HepG2 (cell line): ENCODE measurements around the gene CCL4L2. TPM values are rescaled to one million over a fixed set of nuclear protein-coding genes. Genes with fewer than 3 reads are reported as not detected.

Source experiments
- BORCS8-MEF2B ChIP-seq: sonication (generic); formaldehyde crosslinking; IDR thresholded peaks from 2 replicates; pipeline ENCODE4 v1.8.0; 2022; ENCODE audit warnings: mild to moderate bottlenecking, missing genetic modification reagents
- GPN1 ChIP-seq: sonication (generic); formaldehyde crosslinking; IDR thresholded peaks from 2 replicates; pipeline ENCODE4 v1.5.1; 2020; ENCODE audit warnings: missing genetic modification reagents, borderline replicate concordance
- NFE2 ChIP-seq: sonication (generic); formaldehyde crosslinking; IDR thresholded peaks from 2 replicates; pipeline ENCODE4 v1.4.0; 2020; ENCODE audit warnings: missing genetic modification reagents
- SETDB1 ChIP-seq: sonication (generic); formaldehyde crosslinking; IDR thresholded peaks from 2 replicates; pipeline ENCODE4 v1.5.1; 2020; ENCODE audit warnings: missing genetic modification reagents, mild to moderate bottlenecking, borderline replicate concordance
- ZNF101 ChIP-seq: sonication (generic); formaldehyde crosslinking; IDR thresholded peaks from 2 replicates; pipeline ENCODE4 v1.4.0; 2020; ENCODE audit warnings: mild to moderate bottlenecking, low read depth, missing genetic modification reagents, borderline replicate concordance
- polyA plus RNA-seq, 8 experiments: library from polyadenylated mRNA; depleted of rRNA in 3 of 8; stranded (reverse) in 7 of 8; unstranded in 1 of 8; fragments of >200 nt; fragmentation: Illumina TruSeq in 4 of 8; extraction: Trizol in 4 of 8; gene quantifications; 2 replicates each; pipeline versions ENCODE4 v1.2.1 to v1.2.3, GENCODE V29; 2011 to 2016; ENCODE audit warnings: low read depth in 4 of 8, missing spikeins in 1 of 8, mixed read lengths in 1 of 8; ENCODE audit not compliant: insufficient read depth in 1 of 8
- total RNA-seq, 5 experiments: library from RNA; depleted of rRNA; stranded (reverse); fragments of >200 nt; fragmentation: Illumina TruSeq; extraction: Trizol; gene quantifications; 2 replicates each; pipeline ENCODE4 v1.2.3, GENCODE V29; 2016; ENCODE audit warnings: low read depth in 1 of 5
- TF ChIP-seq, protein P1 (sequence below), 2 experiments: sonication (generic) in 1 of 2; formaldehyde crosslinking in 1 of 2; IDR thresholded peaks; 2 replicates each; pipeline versions ENCODE4 v1.4.0 to v1.6.1; 2018 to 2020; ENCODE audit warnings: missing genetic modification reagents in 2 of 2, borderline replicate concordance in 1 of 2, low read depth in 1 of 2, mild to moderate bottlenecking in 1 of 2, missing biosample characterization in 1 of 2
- TF ChIP-seq, protein P2 (sequence below): sonication (generic); formaldehyde crosslinking; conservative IDR thresholded peaks from 2 replicates; pipeline ENCODE4 v1.4.0; 2020; ENCODE audit warnings: missing genetic modification reagents
- TF ChIP-seq, protein P3 (sequence below): IDR thresholded peaks from 2 replicates; pipeline ENCODE4 v1.6.1; 2016; ENCODE audit warnings: missing biosample characterization, missing genetic modification reagents, low read depth

CCL4L2 gene
- total and polyA plus RNA-seq, 2 of the 13 experiments (the other 11 are each of a cell fraction or from before 2014, with no cell fraction given) = not detected

DNA sequence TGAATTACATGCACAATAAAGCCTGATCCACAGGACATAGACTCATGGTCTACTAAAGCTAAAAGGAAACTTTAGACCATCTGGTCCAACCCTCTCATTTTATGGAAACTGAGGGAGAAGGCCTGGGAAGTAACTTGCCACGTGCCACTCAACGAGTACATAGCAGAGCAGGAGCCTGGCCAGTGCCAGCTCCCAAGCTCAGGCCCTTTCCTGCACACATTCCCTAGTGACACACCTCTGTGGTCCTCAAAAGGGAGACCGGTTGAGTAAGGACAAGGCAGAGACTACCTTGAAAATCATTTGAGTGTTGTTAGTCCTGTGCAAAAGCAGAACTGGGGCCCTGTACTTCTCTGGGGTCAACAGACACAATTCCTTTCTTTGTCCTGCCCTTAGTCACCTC, 2.8 kb downstream of the CCL4L2 start (continued):
- TF ChIP-seq BORCS8-MEF2B (CRISPR knock-in tag) (no peak), GPN1 (CRISPR knock-in tag) (no peak), NFE2 (CRISPR knock-in tag) (no peak), ZNF101 (CRISPR knock-in tag) (no peak), SETDB1 (no peak)
- TF ChIP-seq, protein P1, sequence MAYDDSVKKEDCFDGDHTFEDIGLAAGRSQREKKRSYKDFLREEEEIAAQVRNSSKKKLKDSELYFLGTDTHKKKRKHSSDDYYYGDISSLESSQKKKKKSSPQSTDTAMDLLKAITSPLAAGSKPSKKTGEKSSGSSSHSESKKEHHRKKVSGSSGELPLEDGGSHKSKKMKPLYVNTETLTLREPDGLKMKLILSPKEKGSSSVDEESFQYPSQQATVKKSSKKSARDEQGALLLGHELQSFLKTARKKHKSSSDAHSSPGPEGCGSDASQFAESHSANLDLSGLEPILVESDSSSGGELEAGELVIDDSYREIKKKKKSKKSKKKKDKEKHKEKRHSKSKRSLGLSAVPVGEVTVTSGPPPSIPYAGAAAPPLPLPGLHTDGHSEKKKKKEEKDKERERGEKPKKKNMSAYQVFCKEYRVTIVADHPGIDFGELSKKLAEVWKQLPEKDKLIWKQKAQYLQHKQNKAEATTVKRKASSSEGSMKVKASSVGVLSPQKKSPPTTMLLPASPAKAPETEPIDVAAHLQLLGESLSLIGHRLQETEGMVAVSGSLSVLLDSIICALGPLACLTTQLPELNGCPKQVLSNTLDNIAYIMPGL (CRISPR knock-in tag; IDR thresholded peaks at IDR 0.05; ENCODE audit: borderline replicate concordance in 1 of 2, low read depth in 1 of 2) = no peak
- TF ChIP-seq, protein P2, sequence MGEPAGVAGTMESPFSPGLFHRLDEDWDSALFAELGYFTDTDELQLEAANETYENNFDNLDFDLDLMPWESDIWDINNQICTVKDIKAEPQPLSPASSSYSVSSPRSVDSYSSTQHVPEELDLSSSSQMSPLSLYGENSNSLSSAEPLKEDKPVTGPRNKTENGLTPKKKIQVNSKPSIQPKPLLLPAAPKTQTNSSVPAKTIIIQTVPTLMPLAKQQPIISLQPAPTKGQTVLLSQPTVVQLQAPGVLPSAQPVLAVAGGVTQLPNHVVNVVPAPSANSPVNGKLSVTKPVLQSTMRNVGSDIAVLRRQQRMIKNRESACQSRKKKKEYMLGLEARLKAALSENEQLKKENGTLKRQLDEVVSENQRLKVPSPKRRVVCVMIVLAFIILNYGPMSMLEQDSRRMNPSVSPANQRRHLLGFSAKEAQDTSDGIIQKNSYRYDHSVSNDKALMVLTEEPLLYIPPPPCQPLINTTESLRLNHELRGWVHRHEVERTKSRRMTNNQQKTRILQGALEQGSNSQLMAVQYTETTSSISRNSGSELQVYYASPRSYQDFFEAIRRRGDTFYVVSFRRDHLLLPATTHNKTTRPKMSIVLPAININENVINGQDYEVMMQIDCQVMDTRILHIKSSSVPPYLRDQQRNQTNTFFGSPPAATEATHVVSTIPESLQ (CRISPR knock-in tag) = no peak
- TF ChIP-seq, protein P3, sequence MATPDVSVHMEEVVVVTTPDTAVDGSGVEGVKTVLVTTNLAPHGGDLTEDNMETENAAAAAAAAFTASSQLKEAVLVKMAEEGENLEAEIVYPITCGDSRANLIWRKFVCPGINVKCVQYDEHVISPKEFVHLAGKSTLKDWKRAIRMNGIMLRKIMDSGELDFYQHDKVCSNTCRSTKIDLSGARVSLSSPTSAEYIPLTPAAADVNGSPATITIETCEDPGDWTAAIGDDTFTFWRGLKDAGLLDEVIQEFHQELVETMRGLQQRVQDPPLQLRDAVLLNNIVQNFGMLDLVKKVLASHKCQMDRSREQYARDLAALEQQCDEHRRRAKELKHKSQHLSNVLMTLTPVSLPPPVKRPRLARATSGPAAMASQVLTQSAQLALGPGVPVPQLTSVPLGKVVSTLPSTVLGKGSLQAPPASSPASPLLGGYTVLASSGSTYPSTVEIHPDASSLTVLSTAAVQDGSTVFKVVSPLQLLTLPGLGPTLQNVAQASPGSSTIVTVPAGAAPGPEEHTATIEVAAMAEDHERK (CRISPR knock-in tag) = no peak
